DND-41 (cell line): ENCODE data around the gene BRINP3.

ENCODE experiments used
- ATAC-seq: fragments of 200-7000 bp; cut with Tn5 transposase; 3 replicates; pipeline ENCODE4 v1.9.1; 2021; ENCODE audit warnings: low read depth; ENCODE audit not compliant: insufficient read depth
- DNase-seq: peaks from one replicate; pipeline ENCODE4 v3.0.0-alpha.2; 2020
- H2AFZ ChIP-seq: 2 replicates; pipeline ENCODE4 v1.6.0; 2012; ENCODE audit warnings: low read depth, low read length
- H3K27ac ChIP-seq: 2 replicates; pipeline ENCODE4 v1.5.1; 2012; ENCODE audit warnings: low read length, inconsistent platforms
- H3K27me3 ChIP-seq: fragments of 200-600 bp; sonication (generic); 2 replicates; pipeline ENCODE4 v1.6.0; 2012; ENCODE audit warnings: low read length, mild to moderate bottlenecking, inconsistent platforms; ENCODE audit not compliant: insufficient read depth, poor library complexity
- H3K36me3 ChIP-seq: 2 replicates; pipeline ENCODE4 v1.5.1; 2012; ENCODE audit warnings: low read length, inconsistent platforms; ENCODE audit not compliant: insufficient read depth
- H3K4me1 ChIP-seq: 2 replicates; pipeline ENCODE4 v1.5.1; 2012; ENCODE audit warnings: mild to moderate bottlenecking, low read length; ENCODE audit not compliant: insufficient read depth
- H3K4me2 ChIP-seq: 2 replicates; pipeline ENCODE4 v1.6.0; 2012; ENCODE audit warnings: mild to moderate bottlenecking, moderate library complexity, low read length, inconsistent platforms; ENCODE audit not compliant: insufficient read depth
- H3K4me3 ChIP-seq, 2 experiments: fragments of 200-600 bp in 1 of 2; shearing (Covaris generic) in 1 of 2; 2 replicates each; pipeline ENCODE4 v1.5.1; 2012 to 2016; ENCODE audit warnings: inconsistent platforms in 2 of 2, low read length in 2 of 2, mild to moderate bottlenecking in 2 of 2, low read depth in 1 of 2, moderate library complexity in 1 of 2
- H3K79me2 ChIP-seq: 2 replicates; pipeline ENCODE4 v1.6.0; 2012; ENCODE audit warnings: low read length, inconsistent platforms; ENCODE audit not compliant: insufficient read depth
- H3K9ac ChIP-seq: 2 replicates; pipeline ENCODE4 v1.6.0; 2012; ENCODE audit warnings: low read depth, mild to moderate bottlenecking, inconsistent platforms, low read length, moderate library complexity
- H3K9me3 ChIP-seq: 2 replicates; pipeline ENCODE4 v1.5.1; 2012; ENCODE audit warnings: low read length, moderate library complexity, mild to moderate bottlenecking, inconsistent platforms; ENCODE audit not compliant: insufficient read depth, severe bottlenecking
- H4K20me1 ChIP-seq: 2 replicates; pipeline ENCODE4 v1.6.0; 2012; ENCODE audit warnings: low read length; ENCODE audit not compliant: insufficient read depth
- CTCF ChIP-seq: IDR thresholded peaks from 2 replicates; pipeline ENCODE4 v1.5.1; 2012; ENCODE audit warnings: borderline replicate concordance, low read length, moderate library complexity, mild to moderate bottlenecking; ENCODE audit not compliant: poor library complexity, severe bottlenecking; ENCODE audit errors: extremely low read depth
- EZH2 ChIP-seq: IDR thresholded peaks from 3 replicates; pipeline ENCODE4 v1.6.1; 2012; ENCODE audit warnings: borderline replicate concordance, low read depth, mild to moderate bottlenecking, moderate library complexity, low read length, inconsistent platforms; ENCODE audit not compliant: severe bottlenecking

The BRINP3 gene

GRCh38 chr1:190101756-190102155 is 375.9 kb downstream of the BRINP3 start:
- no peak for DNase-seq
- Histone ChIP-seq H3K4me3 (no peak overlapping the region), H3K27me3 (no peaks in the 10 kb centered on the region), H3K9ac (no peak overlapping the region), H3K4me1 (no peaks in the 10 kb centered on the region), H4K20me1 (no peaks in the 10 kb centered on the region), H2AFZ (no peak overlapping the region), H3K79me2 (no peaks in the 10 kb centered on the region), H3K4me2 (no peak overlapping the region), H3K36me3 (no peaks in the 10 kb centered on the region), H3K9me3 (no peaks in the 10 kb centered on the region), H3K27ac (no peak overlapping the region)
- TF ChIP-seq CTCF (no peak), EZH2 (no peak)
- no peak for ATAC-seq

DNA sequence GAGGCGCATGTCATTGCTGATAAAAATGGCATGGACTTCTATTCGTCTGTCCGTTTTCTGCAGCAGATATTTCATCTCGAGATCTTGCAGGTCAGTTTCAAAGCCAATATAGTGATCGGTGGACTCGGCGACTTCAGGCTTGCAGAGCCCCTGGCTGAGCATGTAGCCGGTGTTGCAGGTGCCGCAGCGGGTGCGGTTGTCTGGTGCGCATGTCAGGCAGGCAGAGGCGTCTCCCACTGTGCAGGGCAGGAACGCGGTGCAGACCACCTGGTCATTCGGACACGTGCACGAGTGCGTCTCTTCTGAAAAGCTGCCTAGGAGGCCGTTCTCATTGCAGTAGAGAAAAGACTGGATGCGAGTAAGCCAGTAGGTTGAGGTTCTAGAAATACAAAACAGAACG is 378.9 kb downstream of the BRINP3 start:
- DNase-seq (no peak), ATAC-seq (no peak)
- Histone ChIP-seq H2AFZ (no peak overlapping the region), H3K27me3 (no peaks in the 10 kb centered on the region), H3K4me1 (no peaks in the 10 kb centered on the region), H3K9ac (no peak overlapping the region), H3K4me3 (no peak overlapping the region), H3K36me3 (no peaks in the 10 kb centered on the region), H3K4me2 (no peak overlapping the region), H4K20me1 (no peaks in the 10 kb centered on the region), H3K27ac (no peak overlapping the region), H3K9me3 (no peaks in the 10 kb centered on the region), H3K79me2 (no peaks in the 10 kb centered on the region)
- TF ChIP-seq EZH2 (no peak), CTCF (no peak)

- no peaks in the 10 kb centered on the region for H3K4me1 ChIP-seq
- H3K79me2 ChIP-seq, result no peaks in the 10 kb centered on the region
- H2AFZ ChIP-seq, result no peak overlapping the region
- H3K36me3 ChIP-seq, result no peaks in the 10 kb centered on the region
- no peak overlapping the region for H3K27ac ChIP-seq
- no peaks in the 10 kb centered on the region for H3K9me3 ChIP-seq
- no peak for DNase-seq
- no peak for TF ChIP-seq EZH2
- TF ChIP-seq CTCF, result no peak
- no peak overlapping the region for H3K4me3 ChIP-seq
- no peaks in the 10 kb centered on the region for H3K27me3 ChIP-seq
- no peaks in the 10 kb centered on the region for H4K20me1 ChIP-seq
- no peak overlapping the region for H3K9ac ChIP-seq
- H3K4me2 ChIP-seq, result no peak overlapping the region
- ATAC-seq, result no peak
Observed at GRCh38 chr1:190098107-190098506, 379.6 kb downstream of the BRINP3 start.

DNA sequence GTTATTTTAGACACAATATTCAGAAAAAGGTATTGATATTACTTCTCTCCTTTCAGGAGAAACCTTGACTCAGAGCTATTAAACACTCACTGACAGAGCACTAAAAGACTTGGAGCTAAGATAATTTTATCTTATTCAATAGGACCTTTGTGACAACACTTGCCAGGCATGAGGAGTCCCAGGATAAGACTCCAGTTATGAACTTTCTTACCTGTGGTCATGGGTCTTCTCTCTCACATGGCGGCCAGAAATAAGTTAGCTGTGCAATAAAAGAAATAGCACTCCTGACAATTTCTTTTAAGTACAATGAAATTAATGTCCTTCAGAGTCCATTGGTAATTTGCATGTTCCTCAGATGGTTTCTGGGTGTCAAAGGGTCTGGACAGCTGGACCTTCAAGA is 382.1 kb downstream of the BRINP3 start:
- ATAC-seq (no peak), DNase-seq (no peak)
- H3K4me2 ChIP-seq, result no peak overlapping the region
- H3K4me1 ChIP-seq, result no peaks in the 10 kb centered on the region
- H3K36me3 ChIP-seq, result no peaks in the 10 kb centered on the region
- TF ChIP-seq EZH2 (no peak), CTCF (no peak)
- no peaks in the 10 kb centered on the region for H3K27me3 ChIP-seq
- no peak overlapping the region for H3K27ac ChIP-seq
- H3K79me2 ChIP-seq, result no peaks in the 10 kb centered on the region
- no peak overlapping the region for H3K4me3 ChIP-seq
- no peaks in the 10 kb centered on the region for H3K9me3 ChIP-seq
- H2AFZ ChIP-seq, result no peak overlapping the region
- H3K9ac ChIP-seq, result no peak overlapping the region
- H4K20me1 ChIP-seq, result no peaks in the 10 kb centered on the region
